ENCODE data around the gene FHIT.

GRCh38 chr3:60854791-60855190 lies 396.5 kb downstream of the FHIT start:
- TF ChIP-seq CTCF (IDR thresholded peaks at IDR 0.05; ENCODE audit: insufficient read depth, low read length, poor library complexity, severe bottlenecking) = no peak
- no peak for TF ChIP-seq EZH2phosphoT487 (conservative IDR thresholded peaks at IDR 0.05; ENCODE audit: low read length)
